Measurements from ENCODE around the gene GSTM1. TPM values are rescaled to one million over a fixed set of nuclear protein-coding genes. Genes with fewer than 3 reads are reported as not detected.
"Not testable (repeated sequence)": the region's sequence is repeated elsewhere in the genome, so short reads cannot be mapped to it uniquely, and the experiment has no call there.

The GSTM1 gene
- total RNA-seq, 1 donor from 2014 or later: 23.8 TPM

DNA sequence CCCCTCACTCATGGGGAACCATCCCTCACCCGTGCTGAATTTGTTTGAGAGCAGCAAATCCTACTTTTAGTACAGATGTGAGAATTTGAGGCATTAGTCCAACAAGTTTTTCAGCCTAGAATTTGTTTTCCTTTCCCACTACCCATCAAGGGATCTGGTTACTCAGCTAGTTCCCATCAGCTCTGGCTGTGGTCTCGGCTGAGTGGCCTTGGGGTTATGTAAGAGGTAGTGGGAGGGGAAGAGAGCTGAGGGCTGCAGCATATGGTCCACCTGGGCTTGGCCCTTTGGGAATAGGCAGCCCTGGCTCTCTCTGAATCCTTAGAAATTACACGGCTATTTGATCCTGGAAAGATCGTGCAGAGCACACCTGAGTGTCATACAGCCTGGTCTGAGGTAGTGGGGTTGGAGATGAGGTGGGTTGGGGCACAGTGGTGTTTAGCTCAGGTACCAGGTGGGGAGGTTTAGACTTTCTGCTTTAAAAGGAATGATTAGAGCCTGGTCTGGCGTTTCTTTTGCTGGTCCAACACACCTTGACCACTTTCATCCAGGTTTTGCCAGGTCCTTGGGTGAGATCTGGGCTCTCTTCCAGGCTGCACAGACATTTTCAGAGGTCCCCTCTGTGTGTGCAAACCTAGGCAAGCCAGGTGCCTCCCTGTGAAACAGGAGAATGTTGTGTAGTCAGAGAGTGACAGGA lies 27.5 kb upstream of the GSTM1 start:
- no peak for DNase-seq (ENCODE audit: low spot score)

DNA sequence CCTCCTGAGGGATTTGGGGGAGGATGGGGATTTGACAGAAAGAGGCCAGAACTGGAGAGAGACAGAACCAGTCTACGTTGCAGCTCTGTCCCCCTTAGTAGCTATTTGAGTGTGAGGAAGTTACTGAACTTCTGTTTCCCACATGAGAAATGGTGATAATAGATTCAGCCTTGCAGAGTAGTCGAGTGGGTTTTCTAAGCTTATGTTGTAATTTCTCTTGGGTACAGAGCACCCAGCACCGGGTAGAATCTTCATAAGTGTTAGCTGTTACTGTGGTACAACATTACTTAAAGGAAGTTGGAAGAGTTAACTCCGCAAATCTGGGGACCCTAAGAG lies 27.0 kb upstream of the GSTM1 start:
- not testable (repeated sequence) for DNase-seq (ENCODE audit: low spot score)

- no peak for DNase-seq (ENCODE audit: low spot score)
Observed at GRCh38 chr1:109661391-109661790, 26.2 kb upstream of the GSTM1 start.

DNA sequence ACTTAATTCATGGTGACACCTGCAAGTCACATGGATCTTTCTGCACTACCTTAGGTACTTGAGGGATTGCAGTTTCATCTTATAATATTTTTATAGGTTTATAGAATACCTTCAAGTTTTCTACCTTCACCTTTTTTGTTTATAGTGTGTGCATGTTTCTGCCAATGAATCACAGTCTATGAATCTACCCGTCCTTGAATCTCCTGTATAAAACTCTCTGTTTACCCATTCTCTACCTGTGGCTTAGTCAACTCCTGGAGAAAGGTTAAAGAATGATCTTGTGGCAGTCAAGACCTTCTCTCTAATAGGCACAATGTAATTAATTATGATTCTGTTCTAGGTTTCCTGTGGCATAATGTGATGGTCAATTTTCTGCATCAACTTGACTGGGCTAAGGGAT lies 22.9 kb upstream of the GSTM1 start:
- DNase-seq (ENCODE audit: low spot score): no peak

GRCh38 chr1:109667452-109668122 lies 20.0 kb upstream of the GSTM1 start, which contains the start of gene GSTM2:
Gene GSTM2, plus strand, starts transcription at chr1:109668057. Its CDS starts 59 bp downstream, at chr1:109668116.
- peak; percentile 98 for DNase-seq (ENCODE audit: low spot score)

DNA sequence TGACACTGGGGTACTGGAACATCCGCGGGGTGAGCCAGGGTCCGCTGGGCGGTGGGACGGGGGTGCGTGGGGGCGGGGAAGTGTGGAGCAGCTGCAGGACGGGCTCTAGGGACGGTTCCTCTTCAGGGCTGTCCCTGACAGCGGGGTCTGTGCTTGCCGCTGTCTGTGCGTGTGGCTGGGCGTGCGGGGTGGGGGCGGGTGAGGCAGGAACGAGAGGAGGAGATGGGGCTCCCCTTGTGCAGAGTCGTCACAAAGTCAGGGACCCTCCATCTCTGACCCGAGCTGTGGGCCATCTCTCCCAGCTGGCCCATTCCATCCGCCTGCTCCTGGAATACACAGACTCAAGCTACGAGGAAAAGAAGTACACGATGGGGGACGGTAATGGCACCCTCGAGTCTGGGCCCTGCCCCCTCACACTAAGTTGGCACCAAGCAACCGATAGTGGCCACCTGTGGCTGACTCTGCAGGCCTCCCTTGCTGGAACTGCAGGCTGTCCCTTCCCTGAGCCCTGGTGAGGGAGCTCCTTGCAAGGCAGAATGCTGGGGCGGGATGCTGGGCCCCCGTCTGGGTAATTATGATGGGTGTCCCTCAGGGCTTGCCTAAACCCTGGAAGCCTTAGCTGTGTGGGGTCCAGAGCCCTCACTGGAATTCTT lies 19.4 kb upstream of the GSTM1 start:
- DNase-seq (ENCODE audit: low spot score): no peak

DNA sequence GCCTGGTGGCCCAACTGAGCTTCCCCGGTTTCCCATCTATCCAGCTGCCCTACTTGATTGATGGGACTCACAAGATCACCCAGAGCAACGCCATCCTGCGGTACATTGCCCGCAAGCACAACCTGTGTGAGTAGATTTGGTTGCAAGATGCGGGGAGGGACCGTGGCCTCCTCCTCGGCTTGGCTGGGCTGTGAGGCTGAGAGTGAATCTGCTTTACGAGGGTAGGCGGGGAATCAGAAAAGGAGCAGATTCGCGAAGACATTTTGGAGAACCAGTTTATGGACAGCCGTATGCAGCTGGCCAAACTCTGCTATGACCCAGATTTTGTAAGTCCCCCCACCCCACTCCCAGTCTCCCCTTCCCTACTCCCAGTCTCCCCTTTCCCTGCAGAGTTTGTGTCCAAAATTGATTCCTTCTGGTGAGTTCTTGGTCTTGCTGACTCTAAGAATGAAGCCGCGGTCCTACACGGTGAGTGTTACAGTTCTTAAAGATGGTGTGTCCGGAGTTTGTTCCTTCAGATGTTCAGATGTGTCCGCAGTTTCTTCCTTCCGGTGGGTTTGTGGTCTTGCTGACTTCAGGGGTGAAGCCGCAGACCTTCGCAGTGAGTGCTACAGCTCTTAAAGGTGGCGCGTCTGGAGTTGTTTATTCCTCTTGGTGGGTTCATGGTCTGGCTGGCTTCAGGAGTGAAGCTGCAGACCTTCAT lies 18.2 kb upstream of the GSTM1 start:
- DNase-seq (ENCODE audit: low spot score): peak; percentile 0

GRCh38 chr1:109669949-109670302 lies 17.7 kb upstream of the GSTM1 start:
- not testable (repeated sequence) for DNase-seq (ENCODE audit: low spot score)

DNA sequence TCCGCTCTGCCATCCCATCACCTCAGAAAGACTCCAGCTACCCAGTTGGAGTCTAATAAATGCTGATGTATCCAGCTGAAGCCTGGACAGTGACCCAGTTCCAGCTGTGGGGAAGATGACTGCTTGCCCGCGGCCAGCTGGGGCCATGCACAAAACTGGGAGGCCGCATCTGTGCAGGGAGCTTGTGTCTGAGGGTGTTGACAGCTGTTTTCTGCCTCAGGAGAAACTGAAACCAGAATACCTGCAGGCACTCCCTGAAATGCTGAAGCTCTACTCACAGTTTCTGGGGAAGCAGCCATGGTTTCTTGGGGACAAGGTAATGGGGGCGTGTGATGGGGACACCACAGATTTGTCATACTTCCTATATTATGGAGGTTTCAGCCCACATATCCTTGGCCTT lies 16.6 kb upstream of the GSTM1 start:
- DNase-seq (ENCODE audit: low spot score): no peak

DNA sequence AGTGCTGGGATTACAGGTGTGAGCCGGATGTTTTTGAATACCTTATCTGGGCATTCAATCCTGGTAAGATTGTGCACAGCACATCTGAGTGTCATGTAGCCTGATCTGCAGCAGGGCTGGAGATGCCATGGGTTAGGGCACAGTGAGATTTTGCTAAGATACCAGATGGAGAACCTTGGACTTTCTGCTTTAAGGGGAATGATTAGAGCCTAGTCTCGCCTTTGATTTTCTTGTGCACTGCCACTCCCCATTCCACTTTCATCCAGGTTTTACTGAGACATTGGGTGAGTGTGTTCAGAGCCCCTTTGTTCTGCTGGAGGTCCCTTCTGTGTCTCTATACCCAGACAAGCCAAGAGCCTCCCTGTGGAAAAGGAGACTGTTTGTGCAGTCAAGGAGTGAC lies 13.8 kb upstream of the GSTM1 start:
- not testable (repeated sequence) for DNase-seq (ENCODE audit: low spot score)

GRCh38 chr1:109676683-109677381 lies 10.8 kb upstream of the GSTM1 start:
- DNase-seq (ENCODE audit: low spot score): peak; percentile 53

DNA sequence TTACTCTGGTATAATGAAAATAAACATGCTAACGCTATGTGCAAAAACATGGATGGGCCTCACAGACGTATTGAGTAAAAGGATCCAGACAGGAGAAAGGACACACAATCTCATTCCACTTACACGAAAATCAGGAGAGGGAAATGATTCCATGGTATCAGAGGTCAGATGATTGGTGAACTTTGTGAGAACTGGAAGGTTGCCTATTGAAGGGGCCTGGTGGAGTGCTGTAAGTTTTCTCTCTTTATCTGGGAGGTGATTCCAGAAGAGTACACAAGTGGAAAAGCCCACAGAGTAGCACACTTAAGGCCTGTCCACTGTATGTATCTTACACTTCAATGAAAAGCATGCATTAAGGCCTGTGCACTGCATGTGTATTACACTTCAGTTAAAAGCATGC lies 10.2 kb upstream of the GSTM1 start:
- DNase-seq (ENCODE audit: low spot score): peak; percentile 3

GRCh38 chr1:109678637-109679036 lies 9.0 kb upstream of the GSTM1 start:
- DNase-seq (ENCODE audit: low spot score): peak; percentile 0

- DNase-seq (ENCODE audit: low spot score): not testable (repeated sequence)
Observed at GRCh38 chr1:109684777-109685176, 2.8 kb upstream of the GSTM1 start.

- not testable (repeated sequence) for DNase-seq (ENCODE audit: low spot score)
Observed at GRCh38 chr1:109685399-109685798, 2.2 kb upstream of the GSTM1 start.

GRCh38 chr1:109685890-109686289 lies 1.7 kb upstream of the GSTM1 start:
- DNase-seq (ENCODE audit: low spot score): not testable (repeated sequence)

DNA sequence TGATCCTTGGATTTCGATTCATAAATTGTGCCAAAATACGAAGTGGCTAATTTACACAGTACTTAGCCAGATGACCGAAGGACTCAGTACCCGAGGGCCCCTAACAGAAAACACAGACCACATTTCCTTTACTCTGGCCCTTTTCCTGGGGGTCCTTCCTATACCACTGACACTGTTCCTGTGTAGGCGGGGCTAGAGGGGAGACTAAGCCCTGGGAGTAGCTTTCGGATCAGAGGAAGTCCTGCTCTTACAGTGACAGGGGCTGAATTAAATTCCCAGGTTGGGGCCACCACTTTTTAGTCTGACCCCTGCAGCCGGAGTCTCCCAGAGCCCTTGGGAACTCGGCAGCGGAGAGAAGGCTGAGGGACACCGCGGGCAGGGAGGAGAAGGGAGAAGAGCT lies 508 bp upstream of the GSTM1 start:
- DNase-seq (ENCODE audit: low spot score): not testable (repeated sequence)

- DNase-seq (ENCODE audit: low spot score): no peak
Observed at GRCh38 chr1:109689844-109690405, 2.3 kb downstream of the GSTM1 start.

DNA sequence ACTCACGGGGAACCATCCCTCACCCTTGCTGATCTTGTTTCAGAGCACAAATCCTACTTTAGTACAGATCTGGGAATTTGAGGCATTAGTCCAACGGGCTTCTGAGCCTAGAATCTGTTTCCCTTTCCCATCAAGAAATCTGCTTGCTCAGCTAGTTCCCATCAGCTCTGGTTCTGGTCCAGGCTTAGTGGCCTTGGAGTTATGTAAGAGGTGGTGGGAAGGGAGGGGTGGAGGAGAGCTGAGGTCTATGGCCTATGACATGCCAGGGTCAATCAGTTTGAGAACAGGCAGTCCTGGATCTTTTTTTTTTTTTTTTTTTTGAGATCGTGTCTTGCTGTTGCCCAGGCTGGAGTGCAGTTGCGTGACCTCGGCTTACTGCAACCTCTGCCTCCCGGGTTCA lies 4.1 kb downstream of the GSTM1 start:
- DNase-seq (ENCODE audit: low spot score): no peak

- DNase-seq (ENCODE audit: low spot score): not testable (repeated sequence)
Observed at GRCh38 chr1:109694400-109694799, 6.8 kb downstream of the GSTM1 start.

GRCh38 chr1:109695138-109695537 lies 7.5 kb downstream of the GSTM1 start:
- not testable (repeated sequence) for DNase-seq (ENCODE audit: low spot score)

Measured in umbilical cord (tissue), 2 donors.